ENCODE results near the gene POLA1. TPM values are rescaled to one million over a fixed set of nuclear protein-coding genes. Genes with fewer than 3 reads are reported as not detected.

POLA1 gene
- total and polyA plus RNA-seq, 4 experiments from 2014 or later: 4.9 to 9.1 (median 7.0) TPM

GRCh38 chrX:25019707-25020390 lies 326.1 kb downstream of the POLA1 start:
- POLR2A ChIA-PET (ENCODE audit: partially characterized antibody): no interaction called here
- no peak for DNase-seq
- Mint-ChIP-seq H3K36me3 (no peaks in the 10 kb centered on the region), H3K4me3 (peak overlapping the region in 5 of 8 donors; percentile 27 to 72 (median 48)), H3K27ac (no peak overlapping the region), H3K9me3 (peaks cover 0 to 10% (median 3%) of the 10 kb centered on the region in 8 donors), H3K4me1 (peaks cover 5 to 48% (median 28%) of the 10 kb centered on the region in 4 donors), H3K27me3 (peaks cover 39 to 49% of the 10 kb centered on the region in 2 donors)
- intact Hi-C loops (cut with micrococcal nuclease): loop anchor here (5.0 to 10.0 kb wide), 2 partner anchors 183 to 265 kb away; no protein-coding TSS in a partner anchor
- H3K9me3 ChIP-seq (ENCODE audit: control insufficient read depth in 1 of 2, low read length in 2 of 2): no peaks in the 10 kb centered on the region
- H3K27ac ChIP-seq (ENCODE audit: low read depth, low read length): no peak overlapping the region
- no peaks in the 10 kb centered on the region for H3K36me3 ChIP-seq (ENCODE audit: insufficient read depth, low read length)
- CTCF ChIA-PET (ENCODE audit: partially characterized antibody): interaction anchor here (0.7 to 1.0 kb wide), 2 partner anchors 11 to 29 kb away, joined by 3 to 4 read pairs; no protein-coding TSS in a partner anchor
- peaks cover 31% of the 10 kb centered on the region for H3K4me1 ChIP-seq (ENCODE audit: insufficient read depth, low read length)
- H3K27me3 ChIP-seq (ENCODE audit: insufficient read depth, low read length): peaks cover 34% of the 10 kb centered on the region
- H3K4me3 ChIP-seq (ENCODE audit: low read length in 2 of 2): no peak overlapping the region

GRCh38 chrX:25020391-25020904 lies 326.7 kb downstream of the POLA1 start:
- H3K4me1 ChIP-seq (ENCODE audit: insufficient read depth, low read length): peaks cover 31% of the 10 kb centered on the region
- CTCF ChIA-PET (ENCODE audit: partially characterized antibody): interaction anchor here (0.7 to 1.0 kb wide), 2 partner anchors 11 to 29 kb away, joined by 3 to 4 read pairs; no protein-coding TSS in a partner anchor
- no peaks in the 10 kb centered on the region for H3K36me3 Mint-ChIP-seq
- H3K36me3 ChIP-seq (ENCODE audit: insufficient read depth, low read length): no peaks in the 10 kb centered on the region
- H3K9me3 ChIP-seq (ENCODE audit: control insufficient read depth in 1 of 2, low read length in 2 of 2): no peaks in the 10 kb centered on the region
- DNase-seq: no peak
- intact Hi-C loops (cut with micrococcal nuclease): loop anchor here (5.0 to 10.0 kb wide), 2 partner anchors 183 to 266 kb away; no protein-coding TSS in a partner anchor
- H3K27me3 Mint-ChIP-seq: peaks cover 38 to 49% of the 10 kb centered on the region in 2 donors
- H3K27me3 ChIP-seq (ENCODE audit: insufficient read depth, low read length): peaks cover 34% of the 10 kb centered on the region
- POLR2A ChIA-PET (ENCODE audit: partially characterized antibody): no interaction called here
- no peak overlapping the region for H3K4me3 ChIP-seq (ENCODE audit: low read length in 2 of 2)
- peaks cover 0 to 10% (median 3%) of the 10 kb centered on the region in 8 donors for H3K9me3 Mint-ChIP-seq
- H3K4me3 Mint-ChIP-seq: peak overlapping the region in 5 of 8 donors; percentile 8 to 72 (median 48)
- peaks cover 5 to 43% (median 28%) of the 10 kb centered on the region in 4 donors for H3K4me1 Mint-ChIP-seq
- no peak overlapping the region for H3K27ac ChIP-seq (ENCODE audit: low read depth, low read length)
- H3K27ac Mint-ChIP-seq: no peak overlapping the region

- Histone ChIP-seq H3K4me1 (ENCODE audit: insufficient read depth, low read length) (peaks cover 31% of the 10 kb centered on the region), H3K36me3 (ENCODE audit: insufficient read depth, low read length) (no peaks in the 10 kb centered on the region), H3K27ac (ENCODE audit: low read depth, low read length) (no peak overlapping the region), H3K27me3 (ENCODE audit: insufficient read depth, low read length) (peaks cover 34% of the 10 kb centered on the region), H3K4me3 (ENCODE audit: low read length in 2 of 2) (no peak overlapping the region), H3K9me3 (ENCODE audit: control insufficient read depth in 1 of 2, low read length in 2 of 2) (no peaks in the 10 kb centered on the region)
- intact Hi-C loops (cut with micrococcal nuclease): loop anchor here (5.0 to 10.0 kb wide), 2 partner anchors 184 to 266 kb away; no protein-coding TSS in a partner anchor
- peaks cover 38 to 52% of the 10 kb centered on the region in 2 donors for H3K27me3 Mint-ChIP-seq
- ChIA-PET CTCF (ENCODE audit: partially characterized antibody) (interaction anchor here (0.7 to 1.3 kb wide), 4 partner anchors 8 to 182 kb away, joined by 3 to 5 read pairs (median 4); no protein-coding TSS in a partner anchor), POLR2A (ENCODE audit: partially characterized antibody) (no interaction called here)
- DNase-seq: peak in 1 of 5 donors; percentile 18
- H3K36me3 Mint-ChIP-seq: no peaks in the 10 kb centered on the region
- peaks cover 5 to 41% (median 28%) of the 10 kb centered on the region in 4 donors for H3K4me1 Mint-ChIP-seq
- H3K9me3 Mint-ChIP-seq: peaks cover 0 to 9% (median 3%) of the 10 kb centered on the region in 8 donors
- no peak overlapping the region for H3K27ac Mint-ChIP-seq
- peak overlapping the region in 7 of 8 donors; percentile 47 to 77 (median 71) for H3K4me3 Mint-ChIP-seq
Observed at GRCh38 chrX:25020905-25021449, 327.3 kb downstream of the POLA1 start.

GRCh38 chrX:25022499-25023325 lies 329.0 kb downstream of the POLA1 start:
- no peak for DNase-seq
- H3K9me3 Mint-ChIP-seq: peaks cover 0 to 6% (median 2%) of the 10 kb centered on the region in 8 donors
- Histone ChIP-seq H3K27me3 (ENCODE audit: insufficient read depth, low read length) (peaks cover 29% of the 10 kb centered on the region), H3K4me3 (ENCODE audit: low read length in 2 of 2) (no peak overlapping the region), H3K9me3 (ENCODE audit: control insufficient read depth in 1 of 2, low read length in 2 of 2) (no peaks in the 10 kb centered on the region), H3K27ac (ENCODE audit: low read depth, low read length) (no peak overlapping the region), H3K4me1 (ENCODE audit: insufficient read depth, low read length) (peaks cover 25% of the 10 kb centered on the region), H3K36me3 (ENCODE audit: insufficient read depth, low read length) (no peaks in the 10 kb centered on the region)
- peaks cover 35 to 43% of the 10 kb centered on the region in 2 donors for H3K27me3 Mint-ChIP-seq
- H3K36me3 Mint-ChIP-seq: no peaks in the 10 kb centered on the region
- peaks cover 5 to 35% (median 23%) of the 10 kb centered on the region in 4 donors for H3K4me1 Mint-ChIP-seq
- peak overlapping the region in 2 of 8 donors; percentile 20 to 65 for H3K4me3 Mint-ChIP-seq
- no peak overlapping the region for H3K27ac Mint-ChIP-seq
- CTCF ChIA-PET (ENCODE audit: partially characterized antibody): interaction anchor here (1.2 kb wide), 1 partner anchor 184 kb away, joined by 5 read pairs; no protein-coding TSS in a partner anchor
- intact Hi-C loops (cut with micrococcal nuclease): loop anchor here (5.0 to 10.0 kb wide), 2 partner anchors 185 to 268 kb away; no protein-coding TSS in a partner anchor
- POLR2A ChIA-PET (ENCODE audit: partially characterized antibody): no interaction called here

GRCh38 chrX:25023908-25024307 lies 330.2 kb downstream of the POLA1 start:
- Mint-ChIP-seq H3K4me3 (peak overlapping the region in 2 of 8 donors; percentile 21 to 25), H3K36me3 (no peaks in the 10 kb centered on the region), H3K27me3 (peaks cover 33 to 42% of the 10 kb centered on the region in 2 donors), H3K4me1 (peaks cover 5 to 35% (median 20%) of the 10 kb centered on the region in 4 donors), H3K9me3 (peaks cover 0 to 6% (median under 1%) of the 10 kb centered on the region in 8 donors), H3K27ac (no peak overlapping the region)
- Histone ChIP-seq H3K4me3 (ENCODE audit: low read length in 2 of 2) (no peak overlapping the region), H3K36me3 (ENCODE audit: insufficient read depth, low read length) (no peaks in the 10 kb centered on the region), H3K27ac (ENCODE audit: low read depth, low read length) (no peak overlapping the region), H3K9me3 (ENCODE audit: control insufficient read depth in 1 of 2, low read length in 2 of 2) (no peaks in the 10 kb centered on the region), H3K4me1 (ENCODE audit: insufficient read depth, low read length) (peaks cover 22% of the 10 kb centered on the region), H3K27me3 (ENCODE audit: insufficient read depth, low read length) (peaks cover 25% of the 10 kb centered on the region)
- ChIA-PET CTCF (ENCODE audit: partially characterized antibody) (no interaction called here), POLR2A (ENCODE audit: partially characterized antibody) (no interaction called here)
- intact Hi-C loops (cut with micrococcal nuclease): loop anchor here (5.0 to 10.0 kb wide), 2 partner anchors 187 to 269 kb away; no protein-coding TSS in a partner anchor
- no peak for DNase-seq

- H3K4me3 ChIP-seq (ENCODE audit: low read length in 2 of 2): no peak overlapping the region
- CTCF ChIA-PET (ENCODE audit: partially characterized antibody): interaction anchor here (0.9 to 1.7 kb wide), 2 partner anchors 10 to 187 kb away, joined by 3 to 7 read pairs; partner anchors contain the start of gene ARX
- no peak overlapping the region for H3K27ac ChIP-seq (ENCODE audit: low read depth, low read length)
- peaks cover 28 to 36% of the 10 kb centered on the region in 2 donors for H3K27me3 Mint-ChIP-seq
- POLR2A ChIA-PET (ENCODE audit: partially characterized antibody): no interaction called here
- intact Hi-C loops (cut with micrococcal nuclease): loop anchor here (10.0 kb wide), 1 partner anchor 271 kb away; no protein-coding TSS in a partner anchor
- H3K4me1 ChIP-seq (ENCODE audit: insufficient read depth, low read length): peaks cover 14% of the 10 kb centered on the region
- no peak overlapping the region for H3K27ac Mint-ChIP-seq
- no peak for DNase-seq
- no peaks in the 10 kb centered on the region for H3K9me3 ChIP-seq (ENCODE audit: control insufficient read depth in 1 of 2, low read length in 2 of 2)
- peaks cover 18% of the 10 kb centered on the region for H3K27me3 ChIP-seq (ENCODE audit: insufficient read depth, low read length)
- H3K4me1 Mint-ChIP-seq: peaks cover 4 to 25% (median 14%) of the 10 kb centered on the region in 4 donors
- no peaks in the 10 kb centered on the region for H3K36me3 Mint-ChIP-seq
- peaks cover 0 to 3% (median 0%) of the 10 kb centered on the region in 8 donors for H3K9me3 Mint-ChIP-seq
- no peak overlapping the region for H3K4me3 Mint-ChIP-seq
- no peaks in the 10 kb centered on the region for H3K36me3 ChIP-seq (ENCODE audit: insufficient read depth, low read length)
Observed at GRCh38 chrX:25025615-25026014, 331.9 kb downstream of the POLA1 start.

Measured in CD4-positive, alpha-beta memory T cell (primary cell).